ENCODE measurements around the gene XYLT2. TPM values are rescaled to one million over a fixed set of nuclear protein-coding genes. Genes with fewer than 3 reads are reported as not detected.

XYLT2 gene
- total RNA-seq, 1 experiment from 2014 or later, result 28.5 TPM

GRCh38 chr17:50407921-50408320 lies 62.0 kb downstream of the XYLT2 start:
- no peak overlapping the region for H3K27ac ChIP-seq (ENCODE audit: low read length)
- DNase-seq (ENCODE audit: low read depth, low spot score), result no peak
- CTCF ChIA-PET, result no interaction called here
- ATAC-seq, result no peak
- POLR2A ChIA-PET, result no interaction called here
- in situ Hi-C loops (cut with HindIII; ENCODE audit: low pct_unique_long_range_greater_than_20kb, low sequenced_read_pairs), result no loop called here
- H3K27me3 ChIP-seq (ENCODE audit: control insufficient read depth, insufficient read depth, low read length), result no peaks in the 10 kb centered on the region
- intact Hi-C loops (cut with micrococcal nuclease; ENCODE audit: unreplicated experiment), result no loop called here
- no peaks in the 10 kb centered on the region for H3K4me1 ChIP-seq (ENCODE audit: control insufficient read depth, insufficient read depth, low read length)
- BruUV-seq (replicated peaks), result no TSS peak
- H3K4me3 ChIP-seq (ENCODE audit: low read depth in 2 of 2, low read length in 2 of 2), result no peak overlapping the region
- H3K9me3 ChIP-seq (ENCODE audit: control insufficient read depth, insufficient read depth, low read depth, low read length), result no peaks in the 10 kb centered on the region
- TF ChIP-seq SIN3A (IDR thresholded peaks at IDR 0.05; ENCODE audit: borderline replicate concordance, insufficient read depth, low read depth, low read length) (no peak), TCF7L2 (IDR thresholded peaks at IDR 0.05; ENCODE audit: low read depth, low read length) (no peak)
- H3K36me3 ChIP-seq (ENCODE audit: control insufficient read depth, insufficient read depth, low read length), result no peaks in the 10 kb centered on the region

Other genes starting within 250 kb of the XYLT2 start
- gene SAMD14, start 216.0 kb upstream of the XYLT2 start, total RNA-seq (2021; ENCODE audit: unreplicated experiment), result 6.9 TPM
- gene PPP1R9B, start 195.4 kb upstream of the XYLT2 start, total RNA-seq (2021; ENCODE audit: unreplicated experiment), result 114 TPM
- gene SGCA, start 180.1 kb upstream of the XYLT2 start, total RNA-seq (2021; ENCODE audit: unreplicated experiment), result not detected
- 52.7 TPM for gene COL1A1, start 144.5 kb upstream of the XYLT2 start, total RNA-seq (2021; ENCODE audit: unreplicated experiment)
- gene TMEM92, start 71.7 kb upstream of the XYLT2 start, total RNA-seq (2021; ENCODE audit: unreplicated experiment), result 0.54 TPM
- 136 TPM for gene MRPL27, start 27.1 kb downstream of the XYLT2 start, total RNA-seq (2021; ENCODE audit: unreplicated experiment)
- 15.3 TPM for gene EME1, start 27.1 kb downstream of the XYLT2 start, total RNA-seq (2021; ENCODE audit: unreplicated experiment)
- gene LRRC59, start 51.4 kb downstream of the XYLT2 start, total RNA-seq (2021; ENCODE audit: unreplicated experiment), result 167 TPM
- gene ACSF2, start 80.1 kb downstream of the XYLT2 start, total RNA-seq (2021; ENCODE audit: unreplicated experiment), result 17.2 TPM
- gene CHAD, start 122.8 kb downstream of the XYLT2 start, total RNA-seq (2021; ENCODE audit: unreplicated experiment), result not detected
- 40.2 TPM for gene RSAD1, start 132.7 kb downstream of the XYLT2 start, total RNA-seq (2021; ENCODE audit: unreplicated experiment)
- gene MYCBPAP, start 162.3 kb downstream of the XYLT2 start, total RNA-seq (2021; ENCODE audit: unreplicated experiment), result 2.2 TPM
- gene EPN3, start 186.6 kb downstream of the XYLT2 start, total RNA-seq (2021; ENCODE audit: unreplicated experiment), result 0.92 TPM
- gene SPATA20, start 201.0 kb downstream of the XYLT2 start, total RNA-seq (2021; ENCODE audit: unreplicated experiment), result 82.2 TPM
- gene CACNA1G, start 214.6 kb downstream of the XYLT2 start, total RNA-seq (2021; ENCODE audit: unreplicated experiment), result 10.0 TPM

All from Panc1 (cell line).